GM10266 (cell line): ENCODE data around the gene TRIP13.

Experiments used
- DNase-seq: peaks from one replicate; pipeline ENCODE4 v3.0.0; 2012; ENCODE audit errors: extremely low spot score
- CTCF ChIP-seq: IDR thresholded peaks from 2 replicates; pipeline ENCODE4 v1.5.1; 2012; ENCODE audit warnings: mild to moderate bottlenecking, low read depth; ENCODE audit not compliant: control insufficient read depth, insufficient read depth; ENCODE audit errors: missing control alignments

Gene TRIP13

GRCh38 chr5:887947-888637, 4.6 kb upstream of the TRIP13 start:
- DNase-seq, result no peak
- no peak for TF ChIP-seq CTCF

GRCh38 chr5:888638-889035, 4.0 kb upstream of the TRIP13 start:
- no peak for DNase-seq
- TF ChIP-seq CTCF, result no peak

- TF ChIP-seq CTCF, result no peak
- no peak for DNase-seq
These were observed 3.5 kb upstream of the TRIP13 start for GRCh38 chr5:889075-889710.

GRCh38 chr5:891117-891836, 1.4 kb upstream of the TRIP13 start:
- TF ChIP-seq CTCF, result no peak
- no peak for DNase-seq

- TF ChIP-seq CTCF, result no peak
- DNase-seq, result peak; percentile 65
These were observed 769 bp upstream of the TRIP13 start for GRCh38 chr5:891837-892393.

GRCh38 chr5:893137-893506, 438 bp downstream of the TRIP13 start:
- no peak for DNase-seq
- no peak for TF ChIP-seq CTCF
